Measurements from ENCODE around the gene ZNF451. TPM values are rescaled to one million over a fixed set of nuclear protein-coding genes. Genes with fewer than 3 reads are reported as not detected.

The ZNF451 gene
- total RNA-seq, 1 experiment from 2014 or later, result 34.5 TPM

DNA sequence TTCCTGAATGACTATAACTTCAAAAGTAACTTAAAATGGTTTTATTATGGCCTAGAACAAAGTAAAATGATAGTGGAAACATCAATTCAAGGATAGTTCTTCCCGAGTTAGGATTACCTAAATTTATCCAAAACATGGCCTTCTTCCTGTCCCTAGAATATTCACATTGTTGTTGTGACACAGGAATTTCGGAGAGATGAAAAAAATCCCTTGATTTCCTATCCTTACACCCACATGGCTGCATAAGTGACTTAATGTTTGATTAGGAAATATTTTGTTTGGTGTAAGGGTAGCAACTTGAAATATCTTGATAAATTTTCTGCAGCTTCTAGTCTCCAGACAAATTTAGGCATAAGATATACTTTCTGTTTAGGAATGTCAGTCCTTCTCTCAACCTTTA lies 27.8 kb downstream of the ZNF451 start:
- peaks cover 12% of the 10 kb centered on the region for H3K79me2 ChIP-seq (ENCODE audit: low read length)
- H2AFZ ChIP-seq (ENCODE audit: low read length), result no peak overlapping the region
- ChIA-PET POLR2A (ENCODE audit: unreplicated experiment) (no interaction called here), CTCF (no interaction called here)
- no peaks in the 10 kb centered on the region for H3K27me3 ChIP-seq (ENCODE audit: low read length)
- H3K9me2 ChIP-seq (replicated peaks; ENCODE audit: low read length), result no peaks in the 10 kb centered on the region
- peaks cover 16% of the 10 kb centered on the region; the same call in 1 of the 2 replicates for H3K36me3 ChIP-seq (ENCODE audit: low read depth, low read length)
- no peaks in the 10 kb centered on the region for H3K4me1 ChIP-seq (ENCODE audit: insufficient read depth, low read length)
- H3K27ac ChIP-seq (ENCODE audit: low read length), result no peak overlapping the region
- H3K9me3 ChIP-seq (ENCODE audit: low read length), result no peaks in the 10 kb centered on the region
- no peaks in the 10 kb centered on the region for H3F3A ChIP-seq (ENCODE audit: low read length, unreplicated experiment)
- no TSS peak for BruUV-seq (replicated peaks)
- no peak overlapping the region for H3K9ac ChIP-seq (ENCODE audit: low read length)
- no peaks in the 10 kb centered on the region for H4K20me1 ChIP-seq (ENCODE audit: low read length)
- DNase-seq (no peak), ATAC-seq (no peak)
- intact Hi-C loops (cut with micrococcal nuclease), result no loop called here
- H3K4me2 ChIP-seq (ENCODE audit: low read length), result no peak overlapping the region
- TF ChIP-seq EZH2 (IDR thresholded peaks at IDR 0.05; ENCODE audit: low read length, unreplicated experiment) (no peak), EZH2phosphoT487 (IDR thresholded peaks at IDR 0.05; ENCODE audit: borderline replicate concordance, low read length) (no peak)
- TF ChIP-seq, protein P1, sequence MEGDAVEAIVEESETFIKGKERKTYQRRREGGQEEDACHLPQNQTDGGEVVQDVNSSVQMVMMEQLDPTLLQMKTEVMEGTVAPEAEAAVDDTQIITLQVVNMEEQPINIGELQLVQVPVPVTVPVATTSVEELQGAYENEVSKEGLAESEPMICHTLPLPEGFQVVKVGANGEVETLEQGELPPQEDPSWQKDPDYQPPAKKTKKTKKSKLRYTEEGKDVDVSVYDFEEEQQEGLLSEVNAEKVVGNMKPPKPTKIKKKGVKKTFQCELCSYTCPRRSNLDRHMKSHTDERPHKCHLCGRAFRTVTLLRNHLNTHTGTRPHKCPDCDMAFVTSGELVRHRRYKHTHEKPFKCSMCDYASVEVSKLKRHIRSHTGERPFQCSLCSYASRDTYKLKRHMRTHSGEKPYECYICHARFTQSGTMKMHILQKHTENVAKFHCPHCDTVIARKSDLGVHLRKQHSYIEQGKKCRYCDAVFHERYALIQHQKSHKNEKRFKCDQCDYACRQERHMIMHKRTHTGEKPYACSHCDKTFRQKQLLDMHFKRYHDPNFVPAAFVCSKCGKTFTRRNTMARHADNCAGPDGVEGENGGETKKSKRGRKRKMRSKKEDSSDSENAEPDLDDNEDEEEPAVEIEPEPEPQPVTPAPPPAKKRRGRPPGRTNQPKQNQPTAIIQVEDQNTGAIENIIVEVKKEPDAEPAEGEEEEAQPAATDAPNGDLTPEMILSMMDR (conservative IDR thresholded peaks at IDR 0.05; ENCODE audit: low read depth, low read length), result no peak
- H3K4me3 ChIP-seq (ENCODE audit: low read length), result no peak overlapping the region

DNA sequence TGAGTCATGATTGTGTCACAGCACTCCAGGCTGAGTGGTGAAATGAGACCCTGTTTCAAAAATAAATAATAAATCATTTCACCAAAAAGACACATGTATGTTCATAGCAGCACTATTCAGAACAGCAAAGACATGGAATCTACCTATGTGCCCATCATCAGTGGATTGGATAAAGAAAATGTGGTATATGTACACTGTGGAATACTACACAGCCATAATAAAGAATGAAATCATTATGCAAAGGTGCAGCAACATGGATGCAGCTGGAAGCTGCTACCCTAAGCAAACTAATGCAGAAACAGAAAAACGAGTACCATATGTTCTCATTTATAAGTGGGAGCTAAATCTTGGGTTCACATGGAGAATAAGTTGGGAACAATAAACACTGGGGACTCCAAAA lies 33.1 kb downstream of the ZNF451 start:
- H3K4me3 ChIP-seq (ENCODE audit: low read length), result no peak overlapping the region
- intact Hi-C loops (cut with micrococcal nuclease), result no loop called here
- DNase-seq, result peak; percentile 44
- H3K36me3 ChIP-seq (ENCODE audit: low read depth, low read length), result peaks cover 16% of the 10 kb centered on the region; the same call in 1 of the 2 replicates
- ATAC-seq, result peak; percentile 33; the same call in 1 of the 2 replicates
- TF ChIP-seq EZH2phosphoT487 (IDR thresholded peaks at IDR 0.05; ENCODE audit: borderline replicate concordance, low read length) (no peak), EZH2 (IDR thresholded peaks at IDR 0.05; ENCODE audit: low read length, unreplicated experiment) (no peak)
- TF ChIP-seq, protein P1 (conservative IDR thresholded peaks at IDR 0.05; ENCODE audit: low read depth, low read length), result no peak
- H4K20me1 ChIP-seq (ENCODE audit: low read length), result no peaks in the 10 kb centered on the region
- H3K9me2 ChIP-seq (replicated peaks; ENCODE audit: low read length), result no peaks in the 10 kb centered on the region
- ChIA-PET POLR2A (ENCODE audit: unreplicated experiment) (no interaction called here), CTCF (no interaction called here)
- H3F3A ChIP-seq (ENCODE audit: low read length, unreplicated experiment), result no peaks in the 10 kb centered on the region
- H3K27ac ChIP-seq (ENCODE audit: low read length), result no peak overlapping the region
- no peak overlapping the region for H3K4me2 ChIP-seq (ENCODE audit: low read length)
- no peaks in the 10 kb centered on the region for H3K4me1 ChIP-seq (ENCODE audit: insufficient read depth, low read length)
- no peaks in the 10 kb centered on the region for H3K27me3 ChIP-seq (ENCODE audit: low read length)
- H3K9ac ChIP-seq (ENCODE audit: low read length), result no peak overlapping the region
- no TSS peak for BruUV-seq (replicated peaks)
- H2AFZ ChIP-seq (ENCODE audit: low read length), result no peak overlapping the region
- H3K79me2 ChIP-seq (ENCODE audit: low read length), result no peaks in the 10 kb centered on the region; the same call in 1 of the 2 replicates
- H3K9me3 ChIP-seq (ENCODE audit: low read length), result no peaks in the 10 kb centered on the region

DNA sequence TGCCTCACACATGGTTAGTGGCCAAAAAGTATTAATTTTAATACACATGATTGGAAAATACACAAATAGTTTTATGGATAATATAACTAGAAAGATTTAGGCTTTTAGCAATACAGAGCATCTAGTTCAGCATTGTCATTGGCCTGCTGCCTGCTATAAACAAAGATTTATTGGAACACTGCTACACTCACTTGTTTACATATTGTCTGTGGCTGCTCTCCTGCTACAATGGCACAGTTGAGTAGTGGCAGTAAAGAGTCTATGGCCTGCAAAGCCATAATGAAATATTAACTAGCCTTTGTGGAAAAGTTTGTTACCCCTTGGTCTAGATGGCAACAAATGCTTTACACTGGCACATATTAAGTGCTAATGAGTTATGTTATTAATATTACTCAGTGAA lies 37.8 kb downstream of the ZNF451 start:
- Histone ChIP-seq H3K9ac (ENCODE audit: low read length) (no peak overlapping the region), H3K36me3 (ENCODE audit: low read depth, low read length) (peaks cover 10% of the 10 kb centered on the region), H3F3A (ENCODE audit: low read length, unreplicated experiment) (no peaks in the 10 kb centered on the region), H3K27me3 (ENCODE audit: low read length) (no peaks in the 10 kb centered on the region), H3K4me2 (ENCODE audit: low read length) (no peak overlapping the region), H3K9me3 (ENCODE audit: low read length) (no peaks in the 10 kb centered on the region), H3K9me2 (replicated peaks; ENCODE audit: low read length) (no peaks in the 10 kb centered on the region), H4K20me1 (ENCODE audit: low read length) (no peaks in the 10 kb centered on the region), H3K27ac (ENCODE audit: low read length) (no peak overlapping the region), H3K4me1 (ENCODE audit: insufficient read depth, low read length) (no peaks in the 10 kb centered on the region), H3K4me3 (ENCODE audit: low read length) (no peak overlapping the region), H2AFZ (ENCODE audit: low read length) (no peak overlapping the region), H3K79me2 (ENCODE audit: low read length) (no peaks in the 10 kb centered on the region)
- TF ChIP-seq EZH2 (IDR thresholded peaks at IDR 0.05; ENCODE audit: low read length, unreplicated experiment) (no peak), EZH2phosphoT487 (IDR thresholded peaks at IDR 0.05; ENCODE audit: borderline replicate concordance, low read length) (no peak)
- TF ChIP-seq, protein P1 (conservative IDR thresholded peaks at IDR 0.05; ENCODE audit: low read depth, low read length), result no peak
- POLR2A ChIA-PET (ENCODE audit: unreplicated experiment), result no interaction called here
- intact Hi-C loops (cut with micrococcal nuclease), result loop anchor here (1.0 kb wide), 1 partner anchor 172 kb away; the partner anchor contains the start of gene BEND6
- CTCF ChIA-PET, result no interaction called here
- no TSS peak for BruUV-seq (replicated peaks)
- DNase-seq (peak; percentile 6), ATAC-seq (peak; percentile 79)
